GM18907 (cell line): ENCODE results near the gene RBM24.

Experiments
- ATAC-seq: cut with Tn5 transposase; IDR thresholded peaks from one replicate; pipeline ENCODE4 v1.9.1; 2021; ENCODE audit warnings: mild to moderate bottlenecking, moderate library complexity; ENCODE audit not compliant: unreplicated experiment

Gene RBM24

GRCh38 chr6:17341117-17341805 lies 60.1 kb downstream of the RBM24 start:
- no peak for ATAC-seq

- ATAC-seq = no peak
Observed at GRCh38 chr6:17341891-17342290, 60.7 kb downstream of the RBM24 start.

- ATAC-seq = no peak
Observed at GRCh38 chr6:17343215-17343614, 62.1 kb downstream of the RBM24 start.
